Small intestine (tissue), 7 donors: ENCODE data around the gene DEFB121. TPM values are rescaled to one million over a fixed set of nuclear protein-coding genes. Genes with fewer than 3 reads are reported as not detected.
"Not testable (repeated sequence)": the region's sequence is repeated elsewhere in the genome, so short reads cannot be mapped to it uniquely, and the experiment has no call there.

Experiments
- DNase-seq, 2 donors: peaks; one replicate each; pipeline versions ENCODE4 v3.0.0 to v3.0.0-alpha.2; 2013
- FAIRE-seq: peaks from 2 replicates; lab custom pipeline; 2012; peaks lifted over from hg19 to GRCh38; lab: Jason Lieb, UNC
- H3K27ac ChIP-seq, 3 donors: one replicate each; pipeline ENCODE4 v1.5.1; 2013; ENCODE audit warnings: low read length in 2 of 3, mild to moderate bottlenecking in 2 of 3, control low read depth in 1 of 3, inconsistent platforms in 1 of 3, low read depth in 1 of 3, moderate library complexity in 1 of 3
- H3K27me3 ChIP-seq, 3 donors: one replicate each; pipeline ENCODE4 v1.6.1; 2013; ENCODE audit warnings: low read length in 3 of 3, inconsistent platforms in 1 of 3; ENCODE audit not compliant: control insufficient read depth in 3 of 3, insufficient read depth in 3 of 3
- H3K36me3 ChIP-seq, 3 donors: one replicate each; pipeline ENCODE4 v1.6.1; 2013; ENCODE audit warnings: low read length in 3 of 3, inconsistent platforms in 1 of 3, low read depth in 1 of 3, mild to moderate bottlenecking in 1 of 3, moderate library complexity in 1 of 3; ENCODE audit not compliant: control insufficient read depth in 3 of 3, insufficient read depth in 2 of 3
- H3K4me1 ChIP-seq, 3 donors: one replicate each; pipeline ENCODE4 v1.6.1; 2013; ENCODE audit warnings: low read length in 2 of 3, inconsistent platforms in 1 of 3, low read depth in 1 of 3, mild to moderate bottlenecking in 1 of 3, moderate library complexity in 1 of 3; ENCODE audit not compliant: control insufficient read depth in 3 of 3, insufficient read depth in 2 of 3
- H3K4me3 ChIP-seq, 3 donors: one replicate each; pipeline ENCODE4 v1.5.1; 2013; ENCODE audit warnings: low read length in 3 of 3, control low read depth in 1 of 3, inconsistent platforms in 1 of 3, low read depth in 1 of 3, mild to moderate bottlenecking in 1 of 3, moderate library complexity in 1 of 3
- H3K9me3 ChIP-seq, 2 donors: one replicate each; pipeline ENCODE4 v1.6.1; 2013; ENCODE audit warnings: low read depth in 1 of 2, low read length in 1 of 2; ENCODE audit not compliant: control insufficient read depth in 2 of 2, insufficient read depth in 1 of 2
- WGBS, 3 donors: extraction: QIAGEN DNeasy Blood & Tissue Kit; methylation state at CpG; one replicate each; pipeline ENCODE4 v1.1.7; 2013; 5-methylcytosine and 5-hydroxymethylcytosine counted together
- polyA plus RNA-seq, 4 donors: library from polyadenylated mRNA; stranded (reverse) in 3 of 4; unstranded in 1 of 4; fragments of 200-250 nt in 3 of 4; fragments of 120-200 nt in 1 of 4; gene quantifications; one replicate each; pipeline versions ENCODE4 v1.2.1 to v1.2.3, GENCODE V29; 2013
- donor health status: healthy with polysubstance abuse.
- donor health status: control.
- donor health status: control.
- donor health status: Bipolar disorder and iron deficiency.
- donor health status: healthy.

Gene DEFB121
- polyA plus RNA-seq, 4 donors, result not detected

GRCh38 chr20:31392836-31393235 lies 13.2 kb downstream of the DEFB121 start:
- H3K27me3 ChIP-seq, result no peaks in the 10 kb centered on the region
- WGBS, 3 donors, result 55 to 82% (median 70%) methylated on average over 2 of the region's 2 CpGs
- no peak overlapping the region for H3K27ac ChIP-seq
- H3K4me3 ChIP-seq, result no peak overlapping the region
- peaks cover 0 to 17% of the 10 kb centered on the region in 2 donors for H3K9me3 ChIP-seq
- FAIRE-seq, result no peak
- no peak for DNase-seq
- H3K4me1 ChIP-seq, result no peaks in the 10 kb centered on the region
- H3K36me3 ChIP-seq, result no peaks in the 10 kb centered on the region

GRCh38 chr20:31390490-31390889 lies 15.5 kb downstream of the DEFB121 start, which contains the start of gene DEFB119:
TSS of gene DEFB119 (minus strand) at chr20:31390590. CDS start at chr20:31390483, 107 bp downstream.
- Histone ChIP-seq H3K27ac (no peak within 1 kb of the TSS), H3K4me3 (no peak within 1 kb of the TSS), H3K27me3 (no peaks in the 10 kb centered on the region), H3K4me1 (no peaks in the 10 kb centered on the region), H3K36me3 (no peaks in the 10 kb centered on the region), H3K9me3 (peaks cover 0 to 21% of the 10 kb centered on the region in 2 donors)
- no peak for DNase-seq
- FAIRE-seq, result no peak
- WGBS, 3 donors, result 41 to 67% (median 64%) methylated on average over 1 of the region's 1 CpG

- H3K4me3 ChIP-seq, result no peak overlapping the region
- no peaks in the 10 kb centered on the region for H3K36me3 ChIP-seq
- FAIRE-seq (no peak), DNase-seq (no peak)
- no peaks in the 10 kb centered on the region for H3K4me1 ChIP-seq
- no peaks in the 10 kb centered on the region for H3K27me3 ChIP-seq
- no peak overlapping the region for H3K27ac ChIP-seq
- WGBS, 3 donors, result 68 to 76% (median 70%) methylated on average over 2 of the region's 2 CpGs
- H3K9me3 ChIP-seq, result peaks cover 0 to 14% of the 10 kb centered on the region in 2 donors
Observed at GRCh38 chr20:31374346-31374745, 31.7 kb downstream of the DEFB121 start.

- Histone ChIP-seq H3K27ac (no peak within 1 kb of the TSS), H3K4me1 (no peaks in the 10 kb centered on the region), H3K9me3 (peaks cover 0 to 8% of the 10 kb centered on the region in 2 donors), H3K27me3 (no peaks in the 10 kb centered on the region), H3K4me3 (no peak within 1 kb of the TSS), H3K36me3 (no peaks in the 10 kb centered on the region)
- FAIRE-seq, result no peak
- 72 to 82% (median 80%) methylated on average over 2 of the region's 2 CpGs for WGBS, 3 donors
- DNase-seq, result no peak
Observed at GRCh38 chr20:31368301-31368700, 37.7 kb downstream of the DEFB121 start, which contains the start of gene DEFB118. TSS of gene DEFB118 (plus strand) at chr20:31368601. CDS start at chr20:31368651, 50 bp downstream.

GRCh38 chr20:31364272-31364671 lies 41.7 kb downstream of the DEFB121 start:
- H3K4me1 ChIP-seq, FAIRE-seq, DNase-seq, H3K9me3 ChIP-seq, H3K4me3 ChIP-seq, H3K27me3 ChIP-seq, H3K36me3 ChIP-seq, H3K27ac ChIP-seq: not testable (repeated sequence)
- 65 to 81% (median 77%) methylated on average over 5 of the region's 5 CpGs for WGBS, 3 donors

GRCh38 chr20:31363295-31363694 lies 42.7 kb downstream of the DEFB121 start:
- H3K27ac ChIP-seq, result no peak overlapping the region
- H3K4me3 ChIP-seq, result no peak overlapping the region
- H3K27me3 ChIP-seq, result no peaks in the 10 kb centered on the region
- FAIRE-seq (no peak), DNase-seq (no peak)
- H3K36me3 ChIP-seq, result no peaks in the 10 kb centered on the region
- 58 to 73% (median 70%) methylated on average over 4 of the region's 4 CpGs for WGBS, 3 donors
- H3K4me1 ChIP-seq, result no peaks in the 10 kb centered on the region
- H3K9me3 ChIP-seq, result peaks cover 0 to 5% of the 10 kb centered on the region in 2 donors

- whole genome bisulfite sequencing, 3 donors, result 43 to 77% (median 68%) methylated on average over 1 of the region's 1 CpG
- no peak for FAIRE-seq
Observed at GRCh38 chr20:31355981-31356380, 50.0 kb downstream of the DEFB121 start.

More at GRCh38 chr20:31355981-31356380, 50.0 kb downstream of the DEFB121 start:
- Histone ChIP-seq H3K27me3 (no peaks in the 10 kb centered on the region), H3K9me3 (no peaks in the 10 kb centered on the region), H3K4me1 (no peaks in the 10 kb centered on the region), H3K4me3 (no peak overlapping the region), H3K36me3 (no peaks in the 10 kb centered on the region), H3K27ac (no peak overlapping the region)
- DNase-seq, result no peak
